Astrocyte of the spinal cord (primary cell): ENCODE results near the gene TUBGCP2.

Source experiments
- DNase-seq: peaks from one replicate; pipeline ENCODE4 v3.0.0; 2011; ENCODE audit warnings: low read depth, low spot score
- H3K4me3 ChIP-seq: 2 replicates; pipeline ENCODE4 v1.5.1; 2011; ENCODE audit warnings: low read depth, mild to moderate bottlenecking, low read length, moderate library complexity
- in situ Hi-C: cut with HindIII; loops from 2 replicates; pipeline ENCODE4 v1.10.0; 2017; ENCODE audit warnings: low sequenced_read_pairs
- TF ChIP-seq, protein P1 (sequence below): IDR thresholded peaks from 2 replicates; pipeline ENCODE4 v1.5.1; 2012; ENCODE audit warnings: low read depth, mild to moderate bottlenecking, low read length, inconsistent platforms

The TUBGCP2 gene, protein sequence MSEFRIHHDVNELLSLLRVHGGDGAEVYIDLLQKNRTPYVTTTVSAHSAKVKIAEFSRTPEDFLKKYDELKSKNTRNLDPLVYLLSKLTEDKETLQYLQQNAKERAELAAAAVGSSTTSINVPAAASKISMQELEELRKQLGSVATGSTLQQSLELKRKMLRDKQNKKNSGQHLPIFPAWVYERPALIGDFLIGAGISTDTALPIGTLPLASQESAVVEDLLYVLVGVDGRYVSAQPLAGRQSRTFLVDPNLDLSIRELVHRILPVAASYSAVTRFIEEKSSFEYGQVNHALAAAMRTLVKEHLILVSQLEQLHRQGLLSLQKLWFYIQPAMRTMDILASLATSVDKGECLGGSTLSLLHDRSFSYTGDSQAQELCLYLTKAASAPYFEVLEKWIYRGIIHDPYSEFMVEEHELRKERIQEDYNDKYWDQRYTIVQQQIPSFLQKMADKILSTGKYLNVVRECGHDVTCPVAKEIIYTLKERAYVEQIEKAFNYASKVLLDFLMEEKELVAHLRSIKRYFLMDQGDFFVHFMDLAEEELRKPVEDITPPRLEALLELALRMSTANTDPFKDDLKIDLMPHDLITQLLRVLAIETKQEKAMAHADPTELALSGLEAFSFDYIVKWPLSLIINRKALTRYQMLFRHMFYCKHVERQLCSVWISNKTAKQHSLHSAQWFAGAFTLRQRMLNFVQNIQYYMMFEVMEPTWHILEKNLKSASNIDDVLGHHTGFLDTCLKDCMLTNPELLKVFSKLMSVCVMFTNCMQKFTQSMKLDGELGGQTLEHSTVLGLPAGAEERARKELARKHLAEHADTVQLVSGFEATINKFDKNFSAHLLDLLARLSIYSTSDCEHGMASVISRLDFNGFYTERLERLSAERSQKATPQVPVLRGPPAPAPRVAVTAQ

DNA sequence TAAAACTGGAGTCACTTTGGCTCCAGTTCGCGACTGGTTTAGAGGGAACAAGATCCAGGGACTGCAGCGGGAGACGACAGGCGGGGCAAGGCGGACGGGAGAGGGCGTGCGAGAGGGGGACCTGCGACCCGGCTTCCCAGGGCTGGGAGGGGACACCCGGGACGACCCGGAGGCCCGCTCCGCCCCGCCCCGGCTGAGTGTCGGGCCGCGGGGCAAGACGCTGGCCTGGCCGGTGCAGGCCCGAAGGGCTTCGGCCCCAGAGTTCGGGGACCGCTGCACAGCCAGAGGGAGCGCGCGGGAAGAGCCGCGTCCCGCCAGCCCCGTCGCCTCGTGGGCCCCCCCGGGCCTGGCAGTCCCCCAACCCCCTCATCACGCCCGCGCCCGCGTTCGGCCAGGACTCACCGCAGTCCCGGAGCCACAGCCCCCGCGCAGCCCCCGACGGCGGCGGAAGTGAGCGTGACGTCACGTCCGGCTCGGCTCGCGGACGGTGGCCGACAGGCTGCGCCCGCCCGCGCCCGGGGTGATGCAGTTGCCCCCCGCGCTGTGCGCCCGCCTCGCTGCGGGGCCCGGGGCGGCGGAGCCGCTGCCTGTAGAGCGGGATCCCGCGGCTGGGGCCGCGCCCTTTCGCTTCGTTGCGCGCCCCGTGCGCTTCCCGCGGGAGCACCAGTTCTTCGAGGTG is at the start of gene TUBGCP2, which contains the start of gene ZNF511:
TSS of gene TUBGCP2 (minus strand) at position 452 of the 679 bp plus-strand sequence. CDS start 5,931 bp downstream, outside the sequence.
TSS of gene ZNF511 (plus strand) at position 494 of the 679 bp plus-strand sequence. CDS start at position 524, 30 bp downstream.
- peak; percentile 84 for DNase-seq
- TF ChIP-seq, protein P1, sequence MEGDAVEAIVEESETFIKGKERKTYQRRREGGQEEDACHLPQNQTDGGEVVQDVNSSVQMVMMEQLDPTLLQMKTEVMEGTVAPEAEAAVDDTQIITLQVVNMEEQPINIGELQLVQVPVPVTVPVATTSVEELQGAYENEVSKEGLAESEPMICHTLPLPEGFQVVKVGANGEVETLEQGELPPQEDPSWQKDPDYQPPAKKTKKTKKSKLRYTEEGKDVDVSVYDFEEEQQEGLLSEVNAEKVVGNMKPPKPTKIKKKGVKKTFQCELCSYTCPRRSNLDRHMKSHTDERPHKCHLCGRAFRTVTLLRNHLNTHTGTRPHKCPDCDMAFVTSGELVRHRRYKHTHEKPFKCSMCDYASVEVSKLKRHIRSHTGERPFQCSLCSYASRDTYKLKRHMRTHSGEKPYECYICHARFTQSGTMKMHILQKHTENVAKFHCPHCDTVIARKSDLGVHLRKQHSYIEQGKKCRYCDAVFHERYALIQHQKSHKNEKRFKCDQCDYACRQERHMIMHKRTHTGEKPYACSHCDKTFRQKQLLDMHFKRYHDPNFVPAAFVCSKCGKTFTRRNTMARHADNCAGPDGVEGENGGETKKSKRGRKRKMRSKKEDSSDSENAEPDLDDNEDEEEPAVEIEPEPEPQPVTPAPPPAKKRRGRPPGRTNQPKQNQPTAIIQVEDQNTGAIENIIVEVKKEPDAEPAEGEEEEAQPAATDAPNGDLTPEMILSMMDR: peak; percentile 35
- peak within 1 kb of the TSS; percentile 93 for H3K4me3 ChIP-seq
- in situ Hi-C loops: no loop called here

DNA sequence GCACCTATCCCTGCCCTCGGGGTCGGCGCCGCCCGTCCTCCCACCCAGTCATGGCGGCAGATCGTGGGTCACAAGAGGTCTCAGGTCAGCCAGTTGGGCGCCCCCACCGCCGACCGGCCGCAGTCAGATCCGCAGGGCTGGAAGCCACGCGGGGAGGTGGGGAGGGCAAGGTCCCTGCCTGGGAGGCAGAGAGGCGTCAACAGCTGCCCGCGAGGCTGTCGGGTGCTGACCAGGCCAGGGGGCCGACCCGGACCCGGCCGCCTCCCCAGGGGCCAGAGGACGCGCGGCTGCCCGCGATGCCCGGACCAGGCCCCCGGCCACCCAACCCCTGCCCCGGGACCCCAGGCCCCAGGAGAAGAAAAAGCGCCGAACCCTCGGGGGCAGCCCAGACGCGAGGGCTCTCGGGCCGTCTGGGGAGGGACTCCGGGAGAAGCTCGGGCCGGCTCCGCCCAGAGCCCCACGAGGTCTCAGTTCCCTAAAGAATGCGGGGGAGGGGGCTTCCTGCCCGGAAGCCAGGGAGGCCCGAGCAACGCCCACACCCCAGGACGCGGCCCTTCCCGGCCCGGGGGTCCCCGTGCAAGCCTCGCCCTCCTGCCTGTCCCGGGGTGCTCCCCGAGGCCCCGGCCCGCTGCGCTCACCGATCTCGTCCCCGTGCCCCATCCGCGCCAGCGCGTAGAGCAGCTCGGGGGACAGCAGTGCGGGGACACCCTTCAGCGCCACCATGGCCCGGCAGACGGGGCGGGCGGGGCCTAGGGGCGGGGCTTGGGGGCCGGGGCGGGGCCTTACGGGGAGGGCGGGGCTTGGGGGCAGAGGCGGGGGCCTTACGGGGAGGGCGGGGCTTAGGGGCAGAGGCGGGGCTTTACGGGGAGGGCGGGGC is 48.9 kb upstream of the TUBGCP2 start, which contains the start of gene FUOM:
TSS of gene FUOM (minus strand) at position 735 of the 877 bp plus-strand sequence. CDS start at position 723, 12 bp downstream.
- DNase-seq: peak; percentile 50
- in situ Hi-C loops: no loop called here
- H3K4me3 ChIP-seq: peak within 1 kb of the TSS; percentile 49
- TF ChIP-seq, protein P1: no peak

DNA sequence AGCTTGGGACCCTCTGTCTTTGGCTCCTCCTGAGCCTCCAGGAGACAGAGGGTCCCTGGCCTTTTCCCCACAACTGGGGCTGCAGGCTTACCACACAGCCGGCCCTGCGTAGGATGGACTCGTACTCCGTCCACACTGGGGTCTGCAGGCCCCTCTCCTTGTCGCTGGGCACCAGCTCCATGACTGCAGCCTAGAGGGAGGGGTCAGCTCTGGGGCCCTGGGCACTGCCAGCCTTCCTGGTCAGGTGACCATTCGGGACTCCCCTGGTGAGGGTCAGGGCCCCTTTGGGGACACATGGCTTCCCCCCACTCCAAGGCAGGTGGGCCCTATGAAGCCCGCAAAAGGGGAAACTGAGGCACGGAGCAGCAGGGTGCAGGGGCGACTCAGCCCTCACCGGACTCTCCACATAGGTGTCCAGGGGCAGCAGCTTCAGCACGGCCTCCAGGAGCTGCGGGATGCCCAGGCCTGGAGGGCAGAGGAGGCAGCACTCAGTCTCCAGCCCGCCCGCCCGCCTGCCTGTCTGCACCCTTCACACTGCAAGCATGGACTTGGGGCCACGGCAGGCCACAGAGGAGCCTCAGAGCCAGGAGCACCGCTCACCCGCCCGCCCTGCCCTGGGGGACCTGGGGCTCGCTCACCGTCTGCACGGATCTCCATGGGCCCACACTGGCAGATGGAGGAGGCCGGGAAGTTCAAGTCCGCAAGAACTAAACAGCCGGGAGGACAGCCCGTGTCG is 48.0 kb upstream of the TUBGCP2 start:
- DNase-seq: no peak
- H3K4me3 ChIP-seq: peak overlapping the region; percentile 49
- in situ Hi-C loops: no loop called here
- TF ChIP-seq, protein P1: no peak

DNA sequence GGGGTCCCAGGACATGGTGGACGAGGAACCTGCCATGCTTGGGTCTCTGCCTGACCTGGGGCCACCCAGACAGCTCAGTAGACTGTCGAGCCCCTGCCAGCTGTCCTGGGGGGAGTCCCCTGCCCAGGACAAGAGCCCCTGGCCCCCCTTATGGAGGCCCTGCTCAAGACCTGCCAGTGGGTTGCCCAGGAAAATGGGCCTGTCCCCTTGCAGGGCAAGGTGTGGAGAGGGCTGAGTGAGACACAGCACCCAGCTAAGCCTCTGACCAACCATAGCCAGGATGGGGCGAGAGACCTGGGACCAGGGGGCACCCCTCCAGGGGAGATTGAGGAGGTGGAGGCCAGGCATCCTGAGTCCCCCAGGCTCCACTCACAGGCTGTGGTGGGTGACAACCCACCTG is 47.3 kb upstream of the TUBGCP2 start:
- DNase-seq: no peak
- in situ Hi-C loops: no loop called here
- TF ChIP-seq, protein P1: no peak
- no peak overlapping the region for H3K4me3 ChIP-seq

DNA sequence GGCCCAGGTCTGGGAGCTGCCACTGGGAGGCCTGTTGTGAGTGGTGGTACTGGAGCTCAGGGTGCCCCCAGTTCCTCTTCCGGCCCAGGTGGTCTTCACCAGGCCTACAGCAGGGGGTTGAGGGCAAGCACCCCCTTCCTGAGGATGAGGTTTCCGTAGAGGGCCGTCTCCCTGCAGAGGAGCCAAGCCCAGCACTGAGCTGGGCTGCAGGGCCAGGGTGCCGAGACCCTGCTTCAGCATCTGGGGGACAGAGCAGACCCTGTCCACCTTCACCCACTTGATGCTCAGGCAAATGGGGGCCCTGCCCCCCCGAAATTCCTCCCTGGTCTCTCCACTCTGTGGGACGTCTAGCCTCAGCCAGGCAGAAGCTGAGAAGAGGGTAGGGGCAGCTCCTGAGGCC is 46.6 kb upstream of the TUBGCP2 start:
- H3K4me3 ChIP-seq: no peak overlapping the region
- TF ChIP-seq, protein P1: no peak
- no peak for DNase-seq
- in situ Hi-C loops: no loop called here
